GM21529 (cell line): ENCODE measurements around the gene AQP9.
"Not testable (repeated sequence)": the region's sequence is repeated elsewhere in the genome, so short reads cannot be mapped to it uniquely, and the experiment has no call there.

Experiments
- ATAC-seq: cut with Tn5 transposase; IDR thresholded peaks from one replicate; pipeline ENCODE4 v1.9.1; 2021; ENCODE audit not compliant: unreplicated experiment

Gene AQP9, protein sequence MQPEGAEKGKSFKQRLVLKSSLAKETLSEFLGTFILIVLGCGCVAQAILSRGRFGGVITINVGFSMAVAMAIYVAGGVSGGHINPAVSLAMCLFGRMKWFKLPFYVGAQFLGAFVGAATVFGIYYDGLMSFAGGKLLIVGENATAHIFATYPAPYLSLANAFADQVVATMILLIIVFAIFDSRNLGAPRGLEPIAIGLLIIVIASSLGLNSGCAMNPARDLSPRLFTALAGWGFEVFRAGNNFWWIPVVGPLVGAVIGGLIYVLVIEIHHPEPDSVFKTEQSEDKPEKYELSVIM

DNA sequence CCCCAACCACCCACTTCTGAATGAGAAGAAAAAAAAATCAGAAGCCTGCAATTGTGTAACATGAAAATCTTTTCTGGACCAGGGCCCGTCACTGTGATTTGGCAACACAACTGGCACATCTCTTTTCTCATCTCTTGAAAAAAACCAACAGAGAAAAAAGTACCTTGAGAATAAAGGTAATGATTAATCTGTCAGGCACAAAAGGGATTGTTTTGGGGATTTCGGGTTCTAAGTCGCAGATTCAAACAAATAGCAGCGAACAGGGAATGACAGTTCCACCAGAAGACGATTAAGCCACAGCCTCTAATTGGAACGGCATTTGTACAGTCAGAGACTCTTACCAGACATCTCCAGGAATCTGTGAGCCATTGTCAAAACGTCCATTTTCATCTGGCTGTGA is at the start of gene AQP9:
Gene AQP9 (plus strand): TSS at position 276 of the 400 bp plus-strand sequence. CDS start 185 bp downstream, outside the sequence.
- no peak for ATAC-seq

- no peak for ATAC-seq
Measured at GRCh38 chr15:58095415-58095814, 42.8 kb upstream of the AQP9 start.

- no peak for ATAC-seq
Measured at GRCh38 chr15:58096529-58097084, 41.6 kb upstream of the AQP9 start.

DNA sequence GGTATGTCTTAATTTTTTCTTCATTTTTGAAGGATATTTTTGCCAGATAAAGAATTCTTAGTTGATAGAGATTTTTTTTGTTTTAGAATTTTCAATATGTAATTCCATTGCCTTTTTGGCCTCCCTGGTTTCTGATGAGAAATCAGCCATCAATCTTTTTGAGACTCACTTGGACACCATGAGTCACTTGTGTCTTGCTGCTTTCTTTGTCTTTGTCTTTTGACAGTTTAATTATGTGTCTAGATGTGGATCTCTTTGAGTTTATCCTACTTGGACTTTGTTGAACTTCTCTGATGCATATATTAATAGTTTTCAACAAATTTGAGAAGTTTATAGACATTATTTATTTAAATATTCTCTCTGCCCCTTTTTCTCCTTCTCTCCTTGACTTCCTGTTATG is 34.7 kb upstream of the AQP9 start:
- ATAC-seq = no peak

- no peak for ATAC-seq
Measured at GRCh38 chr15:58108117-58108516, 30.1 kb upstream of the AQP9 start.

- no peak for ATAC-seq
Measured at GRCh38 chr15:58109419-58109818, 28.8 kb upstream of the AQP9 start.

DNA sequence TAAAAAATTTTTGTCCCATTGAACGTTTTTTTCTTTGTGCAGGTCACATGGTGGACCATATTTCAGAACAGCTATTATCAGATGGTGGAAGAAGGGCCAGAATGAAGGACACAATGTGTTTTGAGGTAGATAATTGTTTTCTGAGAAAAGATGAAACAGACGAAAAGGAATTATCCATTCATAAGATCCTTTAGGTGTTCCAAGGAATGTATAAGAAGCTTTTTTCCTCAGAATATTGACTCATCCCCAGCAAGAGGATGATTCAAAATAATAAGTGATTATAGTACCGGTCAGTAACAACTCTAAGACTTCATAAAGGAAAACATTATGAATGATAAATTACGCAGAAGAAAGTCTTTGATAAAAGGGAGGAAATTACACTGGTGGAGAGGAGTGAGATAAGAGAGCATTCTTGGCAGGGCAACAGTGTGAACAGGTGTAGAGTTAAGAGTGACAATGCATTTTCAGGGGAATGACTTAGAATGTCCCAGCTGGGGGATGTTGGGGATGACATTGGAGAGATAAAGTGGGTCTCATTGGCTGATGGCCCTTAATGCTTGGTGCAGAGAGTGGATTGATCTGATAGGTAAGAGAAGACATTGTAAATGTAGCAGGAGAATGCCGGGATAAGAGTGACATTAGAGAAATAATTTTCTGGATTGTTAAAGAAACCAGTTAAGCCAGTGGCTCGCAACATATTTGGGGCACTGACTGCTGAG is 27.0 kb upstream of the AQP9 start:
- ATAC-seq = no peak

- no peak for ATAC-seq
Measured at GRCh38 chr15:58111718-58112104, 26.5 kb upstream of the AQP9 start.

DNA sequence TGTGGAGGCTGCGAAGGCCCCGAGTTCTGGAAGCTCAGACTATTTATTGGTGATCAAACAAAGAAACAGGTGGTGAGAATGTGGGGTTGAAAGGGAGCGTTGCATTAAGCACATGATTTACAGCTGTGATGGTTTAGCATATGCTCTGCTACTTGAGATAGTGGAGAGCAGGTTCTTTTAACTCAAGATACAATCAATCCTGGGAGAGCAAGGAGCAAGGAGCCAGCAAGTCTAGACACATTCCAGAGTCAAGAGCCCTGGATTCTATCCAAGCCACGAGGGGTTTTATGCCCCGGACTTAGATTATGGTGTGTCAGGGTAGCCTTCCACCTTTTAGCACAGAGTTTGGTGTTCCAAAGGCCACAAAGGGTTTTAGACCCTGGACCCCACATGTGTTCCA is 24.8 kb upstream of the AQP9 start:
- not testable (repeated sequence) for ATAC-seq

DNA sequence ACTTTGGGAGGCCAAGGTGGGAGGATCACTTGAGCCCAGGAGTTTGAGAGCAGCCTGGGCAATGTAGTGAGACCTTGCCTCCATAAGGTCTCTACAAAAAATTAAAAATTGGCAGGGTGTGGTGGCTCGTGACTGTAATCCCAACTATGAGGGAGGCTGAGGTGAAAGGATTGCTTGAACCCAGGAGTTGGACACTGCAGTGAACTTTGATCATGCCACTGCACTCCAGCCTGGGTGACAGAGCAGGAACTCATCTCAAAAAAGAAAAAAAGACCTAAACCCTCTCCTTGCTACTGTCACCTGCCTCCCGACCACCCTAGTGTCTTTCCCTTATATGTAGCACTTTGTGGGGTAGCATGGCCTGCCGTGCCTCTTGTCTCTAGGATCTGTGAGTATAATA is 23.8 kb upstream of the AQP9 start:
- ATAC-seq = no peak

- ATAC-seq = no peak
Measured at GRCh38 chr15:58114812-58115211, 23.4 kb upstream of the AQP9 start.

- ATAC-seq = no peak
Measured at GRCh38 chr15:58115692-58116091, 22.5 kb upstream of the AQP9 start.

GRCh38 chr15:58117619-58118018 is 20.6 kb upstream of the AQP9 start:
- no peak for ATAC-seq

- ATAC-seq = no peak
Measured at GRCh38 chr15:58118272-58118671, 19.9 kb upstream of the AQP9 start.

GRCh38 chr15:58119016-58119415 is 19.2 kb upstream of the AQP9 start:
- no peak for ATAC-seq

DNA sequence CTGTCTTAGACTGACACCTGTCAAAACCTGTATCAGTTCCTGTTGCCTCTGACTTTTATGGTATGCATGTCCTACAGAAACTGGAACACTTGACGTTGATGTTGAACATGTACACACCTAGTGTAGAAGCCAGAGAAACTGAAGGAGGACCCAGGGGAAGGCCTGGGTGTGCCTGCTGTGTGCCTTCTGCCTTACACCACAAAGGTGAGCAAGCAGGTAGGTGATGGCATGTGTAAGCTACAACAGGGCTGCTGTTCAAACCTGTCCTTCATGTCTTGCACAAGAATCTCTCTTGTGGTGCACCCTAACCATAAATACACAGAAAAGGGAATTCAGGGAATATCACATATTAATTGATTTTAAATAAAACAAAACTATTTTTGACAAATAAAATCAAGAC is 13.6 kb upstream of the AQP9 start:
- no peak for ATAC-seq

- ATAC-seq = no peak
Measured at GRCh38 chr15:58125333-58125732, 12.8 kb upstream of the AQP9 start.

GRCh38 chr15:58134886-58135285 is 3.3 kb upstream of the AQP9 start:
- ATAC-seq = no peak

GRCh38 chr15:58135511-58136174 is 2.5 kb upstream of the AQP9 start:
- no peak for ATAC-seq

DNA sequence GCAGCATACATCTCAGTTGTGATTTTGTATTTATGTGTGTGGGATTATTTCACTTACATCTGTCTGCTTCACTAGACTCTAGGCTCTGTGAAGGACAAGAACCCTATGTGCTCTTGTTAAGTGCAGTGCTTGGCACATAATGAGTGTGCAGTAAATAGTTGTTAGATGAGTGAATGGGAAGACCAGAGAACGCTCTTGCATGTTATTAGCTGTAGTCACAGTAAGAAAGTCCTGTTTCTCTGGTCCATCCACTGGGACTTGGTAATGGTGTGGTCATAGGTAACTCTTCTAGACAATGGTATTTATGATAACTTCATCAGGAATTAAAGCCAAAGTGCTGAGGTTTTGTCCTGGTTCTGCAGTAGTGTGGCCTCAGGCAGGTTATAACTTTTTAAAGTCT is 1.4 kb upstream of the AQP9 start:
- no peak for ATAC-seq

- no peak for ATAC-seq
Measured at GRCh38 chr15:58137686-58138085, 495 bp upstream of the AQP9 start.
